Gastrocnemius medialis (tissue), 4 donors: ENCODE results near the gene SOSTDC1.

Experiments used
- CTCF ChIP-seq, 5 experiments: fragments of 450-650 bp in 3 of 5; fragments of 200-600 bp in 2 of 5; sonication (generic) in 2 of 5; IDR thresholded peaks in 4 of 5; conservative IDR thresholded peaks in 1 of 5; 1 replicate in 4 of 5; 2 replicates in 1 of 5; pipeline ENCODE4 v1.5.1; 2016 to 2019; ENCODE audit warnings: antibody characterized with exemption in 5 of 5, mild to moderate bottlenecking in 3 of 5, moderate library complexity in 3 of 5
- POLR2A ChIP-seq, 2 donors: fragments of 450-650 bp; IDR thresholded peaks; one replicate each; pipeline ENCODE4 v1.6.1; 2017; ENCODE audit warnings: antibody characterized with exemption in 2 of 2, mild to moderate bottlenecking in 2 of 2, moderate library complexity in 2 of 2

- TF ChIP-seq CTCF (IDR thresholded peaks at IDR 0.05 in 4 of 5, conservative IDR thresholded peaks at IDR 0.05 in 1 of 5) (no peak), POLR2A (IDR thresholded peaks at IDR 0.05) (no peak)
These were observed 14.1 kb upstream of the SOSTDC1 start for GRCh38 chr7:16479591-16479990.
